ENCODE measurements around the gene TPSD1.
A peak's percentile ranks its signal among the peaks of the same experiment; 100 is the strongest.
"Not testable (repeated sequence)": the region's sequence is repeated elsewhere in the genome, so short reads cannot be mapped to it uniquely, and the experiment has no call there.

TPSD1 gene

GRCh38 chr16:1243907-1244850 lies 11.7 kb upstream of the TPSD1 start:
- not testable (repeated sequence) for DNase-seq

GRCh38 chr16:1244881-1245280 lies 11.0 kb upstream of the TPSD1 start:
- no peak for DNase-seq

- DNase-seq: no peak
Observed at GRCh38 chr16:1245452-1246020, 10.3 kb upstream of the TPSD1 start.

GRCh38 chr16:1247903-1248537 lies 7.8 kb upstream of the TPSD1 start:
- not testable (repeated sequence) for DNase-seq

GRCh38 chr16:1249031-1249755 lies 6.7 kb upstream of the TPSD1 start:
- not testable (repeated sequence) for DNase-seq

GRCh38 chr16:1253701-1254364 lies 2.0 kb upstream of the TPSD1 start:
- not testable (repeated sequence) for DNase-seq

GRCh38 chr16:1254821-1255220 lies 1.0 kb upstream of the TPSD1 start:
- DNase-seq: not testable (repeated sequence)

GRCh38 chr16:1256296-1256873 lies 516 bp downstream of the TPSD1 start:
- not testable (repeated sequence) for DNase-seq

GRCh38 chr16:1256874-1257322 lies 1.0 kb downstream of the TPSD1 start:
- no peak for DNase-seq

GRCh38 chr16:1257561-1258224 lies 1.8 kb downstream of the TPSD1 start:
- no peak for DNase-seq

- DNase-seq: no peak
Observed at GRCh38 chr16:1258225-1258600, 2.3 kb downstream of the TPSD1 start.

GRCh38 chr16:1258906-1259759 lies 3.3 kb downstream of the TPSD1 start:
- peak; percentile 24 for DNase-seq

GRCh38 chr16:1259760-1260068 lies 3.8 kb downstream of the TPSD1 start:
- no peak for DNase-seq

- no peak for DNase-seq
Observed at GRCh38 chr16:1260101-1260680, 4.3 kb downstream of the TPSD1 start.

- DNase-seq: no peak
Observed at GRCh38 chr16:1261131-1261892, 5.4 kb downstream of the TPSD1 start.

GRCh38 chr16:1262210-1262845 lies 6.5 kb downstream of the TPSD1 start:
- DNase-seq: no peak

- DNase-seq: no peak
Observed at GRCh38 chr16:1262846-1263221, 7.0 kb downstream of the TPSD1 start.

GRCh38 chr16:1263591-1264344 lies 7.9 kb downstream of the TPSD1 start:
- DNase-seq: no peak

Measured in DMS79 treated with DMSO at 0.1 percent for 48 hours (cell line).